Neural crest cell (in vitro differentiated cells): ENCODE results near the gene RPL14. TPM values are rescaled to one million over a fixed set of nuclear protein-coding genes. Genes with fewer than 3 reads are reported as not detected.

ENCODE experiments used
- DNase-seq: peaks from one replicate; pipeline ENCODE4 v3.0.0; 2021; ENCODE audit warnings: low read depth, mixed read lengths, low spot score
- H3K27ac Mint-ChIP-seq: one replicate; pipeline ENCODE4 v1.8.0; 2021; ENCODE audit warnings: mild to moderate bottlenecking, mixed read lengths; ENCODE audit not compliant: unreplicated experiment
- H3K27me3 Mint-ChIP-seq: 2 replicates; pipeline ENCODE4 v1.8.0; 2021; ENCODE audit warnings: low read depth, mild to moderate bottlenecking, mixed read lengths
- H3K36me3 Mint-ChIP-seq: 2 replicates; pipeline ENCODE4 v1.8.0; 2021; ENCODE audit warnings: low read depth, mild to moderate bottlenecking, mixed read lengths
- H3K4me1 Mint-ChIP-seq: 2 replicates; pipeline ENCODE4 v1.8.0; 2021; ENCODE audit warnings: mixed read lengths
- H3K4me3 Mint-ChIP-seq: one replicate; pipeline ENCODE4 v1.8.0; 2021; ENCODE audit warnings: mild to moderate bottlenecking, mixed read lengths
- H3K9me3 Mint-ChIP-seq: 2 replicates; pipeline ENCODE4 v1.8.0; 2021; ENCODE audit warnings: mixed read lengths
- total RNA-seq: library from RNA; stranded (reverse); gene quantifications from 2 replicates; pipeline ENCODE4 v1.2.1, GENCODE V29; 2021
- TF ChIP-seq, protein P1 (sequence below): fragments of 200-600 bp; sonication (generic); conservative IDR thresholded peaks from 2 replicates; pipeline ENCODE4 v1.5.0; 2021; ENCODE audit warnings: antibody characterized with exemption, mild to moderate bottlenecking

RPL14 gene
- total RNA-seq, 1 donor from 2014 or later, result 1,863 TPM

DNA sequence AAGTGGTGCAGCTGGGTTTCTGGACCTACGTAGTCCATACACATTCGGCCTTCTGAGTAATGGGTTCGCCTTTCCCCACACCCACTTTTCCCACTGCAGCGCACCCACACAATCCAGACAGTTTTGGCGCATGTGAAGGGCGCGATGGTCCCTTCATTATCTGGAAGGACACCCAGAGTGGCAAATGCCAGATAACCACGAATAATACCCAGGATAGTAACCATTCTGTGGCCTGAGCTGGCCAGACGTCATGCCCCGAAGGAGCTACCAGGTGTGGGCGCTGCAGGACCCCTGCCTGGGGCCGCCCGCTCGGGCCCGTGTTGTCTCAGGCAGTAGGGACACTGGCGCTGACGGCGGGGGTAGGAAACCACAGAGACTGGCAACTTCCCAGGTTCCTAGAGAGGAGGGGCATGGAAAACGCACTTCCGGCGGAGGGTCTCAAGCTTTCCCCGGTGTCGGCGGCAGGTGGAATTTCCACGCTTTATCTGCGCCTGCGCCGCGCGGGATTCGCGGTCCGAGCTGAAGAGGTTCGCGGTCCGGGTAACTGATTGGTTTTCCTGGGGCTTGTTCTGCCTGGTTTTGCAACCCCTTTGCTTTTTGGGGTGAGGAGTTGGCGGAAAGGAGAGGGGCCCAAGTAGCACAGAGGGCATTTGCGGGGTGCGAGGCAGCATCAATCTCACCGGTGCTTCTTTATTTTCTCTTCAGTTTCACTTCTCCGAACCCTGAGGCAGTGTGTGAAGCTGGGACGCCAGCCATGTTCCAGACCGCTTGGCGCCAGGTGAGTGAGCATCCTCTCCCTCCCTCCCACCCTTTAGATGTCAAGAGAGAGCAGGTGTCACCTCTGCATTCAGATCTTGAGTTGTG lies 48.7 kb downstream of the RPL14 start, which contains the start of gene ZNF620:
Gene ZNF620, plus strand, starts transcription at position 441 of the 864 bp plus-strand sequence. Its CDS starts 314 bp downstream, at position 755.
- Mint-ChIP-seq H3K27me3 (peaks cover 8% of the 10 kb centered on the region), H3K27ac (peak within 1 kb of the TSS; percentile 78), H3K36me3 (peaks cover 11% of the 10 kb centered on the region), H3K4me1 (peaks cover 12% of the 10 kb centered on the region), H3K4me3 (peak within 1 kb of the TSS; percentile 97), H3K9me3 (peaks cover 2% of the 10 kb centered on the region)
- TF ChIP-seq, protein P1, sequence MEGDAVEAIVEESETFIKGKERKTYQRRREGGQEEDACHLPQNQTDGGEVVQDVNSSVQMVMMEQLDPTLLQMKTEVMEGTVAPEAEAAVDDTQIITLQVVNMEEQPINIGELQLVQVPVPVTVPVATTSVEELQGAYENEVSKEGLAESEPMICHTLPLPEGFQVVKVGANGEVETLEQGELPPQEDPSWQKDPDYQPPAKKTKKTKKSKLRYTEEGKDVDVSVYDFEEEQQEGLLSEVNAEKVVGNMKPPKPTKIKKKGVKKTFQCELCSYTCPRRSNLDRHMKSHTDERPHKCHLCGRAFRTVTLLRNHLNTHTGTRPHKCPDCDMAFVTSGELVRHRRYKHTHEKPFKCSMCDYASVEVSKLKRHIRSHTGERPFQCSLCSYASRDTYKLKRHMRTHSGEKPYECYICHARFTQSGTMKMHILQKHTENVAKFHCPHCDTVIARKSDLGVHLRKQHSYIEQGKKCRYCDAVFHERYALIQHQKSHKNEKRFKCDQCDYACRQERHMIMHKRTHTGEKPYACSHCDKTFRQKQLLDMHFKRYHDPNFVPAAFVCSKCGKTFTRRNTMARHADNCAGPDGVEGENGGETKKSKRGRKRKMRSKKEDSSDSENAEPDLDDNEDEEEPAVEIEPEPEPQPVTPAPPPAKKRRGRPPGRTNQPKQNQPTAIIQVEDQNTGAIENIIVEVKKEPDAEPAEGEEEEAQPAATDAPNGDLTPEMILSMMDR, result peak; percentile 53
- DNase-seq, result peak; percentile 77

DNA sequence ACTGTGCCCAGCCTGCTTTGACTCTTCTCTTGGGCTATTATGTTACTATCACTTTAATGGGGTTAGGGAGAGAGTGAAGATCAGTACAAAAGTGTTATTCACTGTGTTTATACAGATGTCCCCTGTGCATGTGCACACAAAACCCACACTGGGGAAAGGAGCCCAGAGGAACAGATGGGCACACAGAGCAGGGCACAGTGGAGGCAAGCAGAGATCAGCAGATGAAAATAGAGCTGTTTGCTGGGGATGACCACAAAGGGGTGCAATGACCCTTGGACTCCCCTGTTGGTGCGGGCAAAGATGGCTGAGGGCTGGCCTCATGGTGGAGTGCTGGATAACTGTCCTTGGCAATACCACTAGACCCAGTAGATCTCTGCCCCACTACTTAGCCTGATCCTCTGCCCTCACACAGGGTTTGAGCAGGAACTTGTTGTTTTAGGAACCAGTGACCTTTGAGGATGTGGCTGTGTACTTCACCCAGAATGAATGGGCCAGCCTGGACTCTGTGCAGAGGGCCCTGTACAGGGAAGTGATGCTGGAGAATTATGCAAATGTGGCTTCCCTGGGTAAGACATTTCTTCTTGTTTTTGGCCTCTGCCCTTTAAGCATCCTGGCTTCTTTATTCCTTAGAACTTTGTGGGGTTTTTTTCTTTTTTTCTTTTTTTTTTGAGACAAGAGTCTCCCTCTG lies 54.0 kb downstream of the RPL14 start:
- no peak overlapping the region for H3K27ac Mint-ChIP-seq
- H3K4me1 Mint-ChIP-seq, result peaks cover 7% of the 10 kb centered on the region
- no peak overlapping the region for H3K4me3 Mint-ChIP-seq
- H3K36me3 Mint-ChIP-seq, result peaks cover 27% of the 10 kb centered on the region
- no peaks in the 10 kb centered on the region for H3K9me3 Mint-ChIP-seq
- H3K27me3 Mint-ChIP-seq, result no peaks in the 10 kb centered on the region
- no peak for DNase-seq
- TF ChIP-seq, protein P1, result no peak

DNA sequence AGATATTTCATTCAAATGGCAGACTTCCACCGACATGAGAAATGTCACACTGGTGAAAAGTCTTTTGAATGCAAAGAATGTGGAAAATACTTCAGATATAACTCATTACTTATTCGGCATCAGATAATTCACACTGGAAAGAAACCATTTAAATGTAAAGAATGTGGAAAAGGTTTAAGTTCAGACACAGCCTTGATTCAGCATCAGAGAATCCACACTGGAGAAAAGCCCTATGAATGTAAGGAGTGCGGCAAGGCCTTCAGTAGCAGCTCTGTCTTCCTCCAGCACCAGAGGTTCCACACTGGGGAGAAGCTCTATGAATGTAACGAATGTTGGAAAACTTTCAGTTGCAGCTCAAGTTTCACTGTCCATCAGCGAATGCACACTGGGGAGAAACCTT lies 59.1 kb downstream of the RPL14 start:
- Mint-ChIP-seq H3K4me3 (no peak overlapping the region), H3K4me1 (no peaks in the 10 kb centered on the region), H3K9me3 (peaks cover 3% of the 10 kb centered on the region), H3K27me3 (no peaks in the 10 kb centered on the region), H3K36me3 (peaks cover 27% of the 10 kb centered on the region), H3K27ac (no peak overlapping the region)
- TF ChIP-seq, protein P1, result no peak
- DNase-seq, result no peak

DNA sequence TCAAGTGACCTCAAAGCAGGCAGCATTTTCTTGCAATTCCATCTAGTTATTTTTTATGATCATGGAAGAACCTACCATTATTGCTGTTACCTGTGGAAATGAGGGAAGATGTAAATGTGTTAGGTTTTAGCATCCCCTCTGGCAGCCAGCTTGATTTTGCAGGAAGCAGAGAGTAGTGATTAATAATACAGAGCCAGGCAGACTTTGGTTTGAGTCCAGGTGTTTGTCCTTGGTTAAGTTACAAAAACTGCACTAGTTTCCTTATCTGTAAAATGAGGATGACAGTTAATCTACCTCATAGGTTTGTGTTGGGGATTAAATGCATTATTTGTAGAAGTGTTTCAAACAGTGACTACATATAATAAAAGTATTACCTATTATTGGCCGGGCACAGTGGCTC lies 60.9 kb downstream of the RPL14 start:
- TF ChIP-seq, protein P1, result no peak
- DNase-seq, result no peak
- H3K4me1 Mint-ChIP-seq, result no peaks in the 10 kb centered on the region
- H3K4me3 Mint-ChIP-seq, result no peak overlapping the region
- H3K27me3 Mint-ChIP-seq, result no peaks in the 10 kb centered on the region
- peaks cover 3% of the 10 kb centered on the region for H3K9me3 Mint-ChIP-seq
- peaks cover 21% of the 10 kb centered on the region for H3K36me3 Mint-ChIP-seq
- H3K27ac Mint-ChIP-seq, result no peak overlapping the region

Other genes with a start within 250 kb of the RPL14 start
- 85.6 and 91.3 TPM in 2 replicates for gene EIF1B, start 147.6 kb upstream of the RPL14 start, total RNA-seq
- not detected in 2 replicates for gene ENTPD3, start 70.2 kb upstream of the RPL14 start, total RNA-seq
- gene ZNF619, start 19.8 kb downstream of the RPL14 start, total RNA-seq, result 5.4 and 5.9 TPM in 2 replicates
- 22.0 and 24.0 TPM in 2 replicates for gene ZNF620, start 48.7 kb downstream of the RPL14 start, total RNA-seq
- 29.5 and 32.6 TPM in 2 replicates for gene ZNF621, start 67.6 kb downstream of the RPL14 start, total RNA-seq